ENCODE measurements around the gene GPATCH2L. TPM values are rescaled to one million over a fixed set of nuclear protein-coding genes. Genes with fewer than 3 reads are reported as not detected.
A peak's percentile ranks its signal among the peaks of the same experiment; 100 is the strongest.

Gene GPATCH2L
- total and polyA plus RNA-seq, 2 of the 13 experiments (the other 11 are each of a cell fraction or from before 2014, with no cell fraction given): 14.4 to 29.0 TPM

DNA sequence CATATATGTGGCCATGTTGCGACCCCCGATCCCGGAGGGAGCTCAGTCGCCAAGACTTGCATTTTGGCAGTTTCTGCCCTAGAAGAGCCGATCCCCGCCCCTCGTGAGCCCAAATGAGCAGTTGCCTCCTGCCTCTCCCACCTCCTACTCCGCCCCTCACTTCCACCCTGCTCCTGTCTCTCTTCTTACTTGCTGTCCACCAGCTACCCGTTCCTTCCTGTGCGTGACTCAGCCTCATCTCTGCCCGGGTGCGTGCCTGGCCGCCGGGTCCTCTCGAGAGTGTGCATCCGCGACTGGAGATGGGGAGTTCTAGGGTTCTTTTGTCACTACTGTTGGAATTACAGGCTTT is 585 bp downstream of the GPATCH2L start (continued):
- TF ChIP-seq, protein P1, sequence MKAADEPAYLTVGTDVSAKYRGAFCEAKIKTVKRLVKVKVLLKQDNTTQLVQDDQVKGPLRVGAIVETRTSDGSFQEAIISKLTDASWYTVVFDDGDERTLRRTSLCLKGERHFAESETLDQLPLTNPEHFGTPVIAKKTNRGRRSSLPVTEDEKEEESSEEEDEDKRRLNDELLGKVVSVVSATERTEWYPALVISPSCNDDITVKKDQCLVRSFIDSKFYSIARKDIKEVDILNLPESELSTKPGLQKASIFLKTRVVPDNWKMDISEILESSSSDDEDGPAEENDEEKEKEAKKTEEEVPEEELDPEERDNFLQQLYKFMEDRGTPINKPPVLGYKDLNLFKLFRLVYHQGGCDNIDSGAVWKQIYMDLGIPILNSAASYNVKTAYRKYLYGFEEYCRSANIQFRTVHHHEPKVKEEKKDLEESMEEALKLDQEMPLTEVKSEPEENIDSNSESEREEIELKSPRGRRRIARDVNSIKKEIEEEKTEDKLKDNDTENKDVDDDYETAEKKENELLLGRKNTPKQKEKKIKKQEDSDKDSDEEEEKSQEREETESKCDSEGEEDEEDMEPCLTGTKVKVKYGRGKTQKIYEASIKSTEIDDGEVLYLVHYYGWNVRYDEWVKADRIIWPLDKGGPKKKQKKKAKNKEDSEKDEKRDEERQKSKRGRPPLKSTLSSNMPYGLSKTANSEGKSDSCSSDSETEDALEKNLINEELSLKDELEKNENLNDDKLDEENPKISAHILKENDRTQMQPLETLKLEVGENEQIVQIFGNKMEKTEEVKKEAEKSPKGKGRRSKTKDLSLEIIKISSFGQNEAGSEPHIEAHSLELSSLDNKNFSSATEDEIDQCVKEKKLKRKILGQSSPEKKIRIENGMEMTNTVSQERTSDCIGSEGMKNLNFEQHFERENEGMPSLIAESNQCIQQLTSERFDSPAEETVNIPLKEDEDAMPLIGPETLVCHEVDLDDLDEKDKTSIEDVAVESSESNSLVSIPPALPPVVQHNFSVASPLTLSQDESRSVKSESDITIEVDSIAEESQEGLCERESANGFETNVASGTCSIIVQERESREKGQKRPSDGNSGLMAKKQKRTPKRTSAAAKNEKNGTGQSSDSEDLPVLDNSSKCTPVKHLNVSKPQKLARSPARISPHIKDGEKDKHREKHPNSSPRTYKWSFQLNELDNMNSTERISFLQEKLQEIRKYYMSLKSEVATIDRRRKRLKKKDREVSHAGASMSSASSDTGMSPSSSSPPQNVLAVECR (CRISPR knock-in tag; IDR thresholded peaks at IDR 0.05; ENCODE audit: borderline replicate concordance): 0 out of 2 replicates have a peak, but pooled peaks have one; percentile 16
- no peak for TF ChIP-seq ZNF616 (CRISPR knock-in tag; IDR thresholded peaks at IDR 0.05; ENCODE audit: low read depth)
- TF ChIP-seq, protein P2, sequence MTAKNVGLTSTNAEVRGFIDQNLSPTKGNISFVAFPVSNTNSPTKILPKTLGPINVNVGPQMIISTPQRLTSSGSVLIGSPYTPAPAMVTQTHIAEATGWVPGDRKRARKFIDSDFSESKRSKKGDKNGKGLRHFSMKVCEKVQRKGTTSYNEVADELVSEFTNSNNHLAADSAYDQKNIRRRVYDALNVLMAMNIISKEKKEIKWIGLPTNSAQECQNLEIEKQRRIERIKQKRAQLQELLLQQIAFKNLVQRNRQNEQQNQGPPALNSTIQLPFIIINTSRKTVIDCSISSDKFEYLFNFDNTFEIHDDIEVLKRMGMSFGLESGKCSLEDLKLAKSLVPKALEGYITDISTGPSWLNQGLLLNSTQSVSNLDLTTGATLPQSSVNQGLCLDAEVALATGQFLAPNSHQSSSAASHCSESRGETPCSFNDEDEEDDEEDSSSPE (CRISPR knock-in tag; IDR thresholded peaks at IDR 0.05): no peak
- TF ChIP-seq ARNT (IDR thresholded peaks at IDR 0.05): no peak
- TF ChIP-seq, protein P3, sequence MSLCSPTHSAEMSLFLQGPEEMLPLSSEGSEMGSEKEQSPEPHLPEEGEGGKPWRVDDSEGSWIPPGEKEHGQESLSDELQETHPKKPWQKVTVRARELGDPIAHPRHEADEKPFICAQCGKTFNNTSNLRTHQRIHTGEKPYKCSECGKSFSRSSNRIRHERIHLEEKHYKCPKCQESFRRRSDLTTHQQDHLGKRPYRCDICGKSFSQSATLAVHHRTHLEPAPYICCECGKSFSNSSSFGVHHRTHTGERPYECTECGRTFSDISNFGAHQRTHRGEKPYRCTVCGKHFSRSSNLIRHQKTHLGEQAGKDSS (CRISPR knock-in tag; IDR thresholded peaks at IDR 0.05; ENCODE audit: borderline replicate concordance, low read depth): no peak
- TF ChIP-seq RBFOX2 (IDR thresholded peaks at IDR 0.05; ENCODE audit: low read depth, low read length): no peak
- no peak; the same call in 1 of the 2 replicates for TF ChIP-seq ZNF563 (CRISPR knock-in tag; IDR thresholded peaks at IDR 0.05)
- TF ChIP-seq CREM (IDR thresholded peaks at IDR 0.05): no peak
- no peak for TF ChIP-seq CREM (CRISPR knock-in tag; IDR thresholded peaks at IDR 0.05)
- TF ChIP-seq, protein P4, sequence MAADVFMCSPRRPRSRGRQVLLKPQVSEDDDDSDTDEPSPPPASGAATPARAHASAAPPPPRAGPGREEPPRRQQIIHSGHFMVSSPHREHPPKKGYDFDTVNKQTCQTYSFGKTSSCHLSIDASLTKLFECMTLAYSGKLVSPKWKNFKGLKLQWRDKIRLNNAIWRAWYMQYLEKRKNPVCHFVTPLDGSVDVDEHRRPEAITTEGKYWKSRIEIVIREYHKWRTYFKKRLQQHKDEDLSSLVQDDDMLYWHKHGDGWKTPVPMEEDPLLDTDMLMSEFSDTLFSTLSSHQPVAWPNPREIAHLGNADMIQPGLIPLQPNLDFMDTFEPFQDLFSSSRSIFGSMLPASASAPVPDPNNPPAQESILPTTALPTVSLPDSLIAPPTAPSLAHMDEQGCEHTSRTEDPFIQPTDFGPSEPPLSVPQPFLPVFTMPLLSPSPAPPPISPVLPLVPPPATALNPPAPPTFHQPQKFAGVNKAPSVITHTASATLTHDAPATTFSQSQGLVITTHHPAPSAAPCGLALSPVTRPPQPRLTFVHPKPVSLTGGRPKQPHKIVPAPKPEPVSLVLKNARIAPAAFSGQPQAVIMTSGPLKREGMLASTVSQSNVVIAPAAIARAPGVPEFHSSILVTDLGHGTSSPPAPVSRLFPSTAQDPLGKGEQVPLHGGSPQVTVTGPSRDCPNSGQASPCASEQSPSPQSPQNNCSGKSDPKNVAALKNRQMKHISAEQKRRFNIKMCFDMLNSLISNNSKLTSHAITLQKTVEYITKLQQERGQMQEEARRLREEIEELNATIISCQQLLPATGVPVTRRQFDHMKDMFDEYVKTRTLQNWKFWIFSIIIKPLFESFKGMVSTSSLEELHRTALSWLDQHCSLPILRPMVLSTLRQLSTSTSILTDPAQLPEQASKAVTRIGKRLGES (CRISPR knock-in tag; IDR thresholded peaks at IDR 0.05; ENCODE audit: borderline replicate concordance): no peak
- 0 out of 2 replicates have a peak, but pooled peaks have one; percentile 14 for TF ChIP-seq HIVEP1 (CRISPR knock-in tag; IDR thresholded peaks at IDR 0.05)
- TF ChIP-seq, protein P5, sequence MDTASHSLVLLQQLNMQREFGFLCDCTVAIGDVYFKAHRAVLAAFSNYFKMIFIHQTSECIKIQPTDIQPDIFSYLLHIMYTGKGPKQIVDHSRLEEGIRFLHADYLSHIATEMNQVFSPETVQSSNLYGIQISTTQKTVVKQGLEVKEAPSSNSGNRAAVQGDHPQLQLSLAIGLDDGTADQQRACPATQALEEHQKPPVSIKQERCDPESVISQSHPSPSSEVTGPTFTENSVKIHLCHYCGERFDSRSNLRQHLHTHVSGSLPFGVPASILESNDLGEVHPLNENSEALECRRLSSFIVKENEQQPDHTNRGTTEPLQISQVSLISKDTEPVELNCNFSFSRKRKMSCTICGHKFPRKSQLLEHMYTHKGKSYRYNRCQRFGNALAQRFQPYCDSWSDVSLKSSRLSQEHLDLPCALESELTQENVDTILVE (CRISPR knock-in tag; IDR thresholded peaks at IDR 0.05): no peak
- TF ChIP-seq, protein P6, sequence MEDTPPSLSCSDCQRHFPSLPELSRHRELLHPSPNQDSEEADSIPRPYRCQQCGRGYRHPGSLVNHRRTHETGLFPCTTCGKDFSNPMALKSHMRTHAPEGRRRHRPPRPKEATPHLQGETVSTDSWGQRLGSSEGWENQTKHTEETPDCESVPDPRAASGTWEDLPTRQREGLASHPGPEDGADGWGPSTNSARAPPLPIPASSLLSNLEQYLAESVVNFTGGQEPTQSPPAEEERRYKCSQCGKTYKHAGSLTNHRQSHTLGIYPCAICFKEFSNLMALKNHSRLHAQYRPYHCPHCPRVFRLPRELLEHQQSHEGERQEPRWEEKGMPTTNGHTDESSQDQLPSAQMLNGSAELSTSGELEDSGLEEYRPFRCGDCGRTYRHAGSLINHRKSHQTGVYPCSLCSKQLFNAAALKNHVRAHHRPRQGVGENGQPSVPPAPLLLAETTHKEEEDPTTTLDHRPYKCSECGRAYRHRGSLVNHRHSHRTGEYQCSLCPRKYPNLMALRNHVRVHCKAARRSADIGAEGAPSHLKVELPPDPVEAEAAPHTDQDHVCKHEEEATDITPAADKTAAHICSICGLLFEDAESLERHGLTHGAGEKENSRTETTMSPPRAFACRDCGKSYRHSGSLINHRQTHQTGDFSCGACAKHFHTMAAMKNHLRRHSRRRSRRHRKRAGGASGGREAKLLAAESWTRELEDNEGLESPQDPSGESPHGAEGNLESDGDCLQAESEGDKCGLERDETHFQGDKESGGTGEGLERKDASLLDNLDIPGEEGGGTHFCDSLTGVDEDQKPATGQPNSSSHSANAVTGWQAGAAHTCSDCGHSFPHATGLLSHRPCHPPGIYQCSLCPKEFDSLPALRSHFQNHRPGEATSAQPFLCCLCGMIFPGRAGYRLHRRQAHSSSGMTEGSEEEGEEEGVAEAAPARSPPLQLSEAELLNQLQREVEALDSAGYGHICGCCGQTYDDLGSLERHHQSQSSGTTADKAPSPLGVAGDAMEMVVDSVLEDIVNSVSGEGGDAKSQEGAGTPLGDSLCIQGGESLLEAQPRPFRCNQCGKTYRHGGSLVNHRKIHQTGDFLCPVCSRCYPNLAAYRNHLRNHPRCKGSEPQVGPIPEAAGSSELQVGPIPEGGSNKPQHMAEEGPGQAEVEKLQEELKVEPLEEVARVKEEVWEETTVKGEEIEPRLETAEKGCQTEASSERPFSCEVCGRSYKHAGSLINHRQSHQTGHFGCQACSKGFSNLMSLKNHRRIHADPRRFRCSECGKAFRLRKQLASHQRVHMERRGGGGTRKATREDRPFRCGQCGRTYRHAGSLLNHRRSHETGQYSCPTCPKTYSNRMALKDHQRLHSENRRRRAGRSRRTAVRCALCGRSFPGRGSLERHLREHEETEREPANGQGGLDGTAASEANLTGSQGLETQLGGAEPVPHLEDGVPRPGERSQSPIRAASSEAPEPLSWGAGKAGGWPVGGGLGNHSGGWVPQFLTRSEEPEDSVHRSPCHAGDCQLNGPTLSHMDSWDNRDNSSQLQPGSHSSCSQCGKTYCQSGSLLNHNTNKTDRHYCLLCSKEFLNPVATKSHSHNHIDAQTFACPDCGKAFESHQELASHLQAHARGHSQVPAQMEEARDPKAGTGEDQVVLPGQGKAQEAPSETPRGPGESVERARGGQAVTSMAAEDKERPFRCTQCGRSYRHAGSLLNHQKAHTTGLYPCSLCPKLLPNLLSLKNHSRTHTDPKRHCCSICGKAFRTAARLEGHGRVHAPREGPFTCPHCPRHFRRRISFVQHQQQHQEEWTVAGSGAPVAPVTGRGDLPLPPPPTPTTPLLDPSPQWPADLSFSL (CRISPR knock-in tag; IDR thresholded peaks at IDR 0.05): no peak
